IMR-90 (cell line): Measurements from ENCODE around the gene RTBDN. TPM values are rescaled to one million over a fixed set of nuclear protein-coding genes. Genes with fewer than 3 reads are reported as not detected.

ENCODE experiments used
- ATAC-seq: fragments of 200-7000 bp; cut with Tn5 transposase; 2 replicates; pipeline ENCODE4 v1.9.1; 2020; ENCODE audit warnings: low read depth, mild to moderate bottlenecking, moderate library complexity
- BruUV-seq: library from RNA; stranded (reverse); fragments of 400-500 nt; replicated peaks from 2 replicates; lab custom pipeline; 2021; lab: Mats Ljungman, UMichigan
- CTCF ChIA-PET: fragments of 300-600 bp; formaldehyde crosslinking; extraction: SDS; loops from one replicate; lab custom pipeline; 2021; ENCODE audit warnings: antibody characterized with exemption; lab: Yijun Ruan, JAX
- POLR2A ChIA-PET: fragments of 300-600 bp; sonication (Branson Sonifier 250); formaldehyde crosslinking; loops from one replicate; lab custom pipeline; 2022; ENCODE audit warnings: antibody characterized with exemption; ENCODE audit not compliant: unreplicated experiment; lab: Charles Lee
- DNase-seq: peaks from one replicate; pipeline ENCODE4 v3.0.0; 2013
- H2AFZ ChIP-seq: replicated peaks from 2 replicates; pipeline ENCODE3; 2013; ENCODE audit warnings: low read length, mild to moderate bottlenecking; ENCODE audit not compliant: poor library complexity
- H2AK5ac ChIP-seq: 2 replicates; pipeline ENCODE4 v1.6.1; 2013; ENCODE audit warnings: low read depth, low read length, inconsistent platforms
- H2AK9ac ChIP-seq: replicated peaks from 2 replicates; pipeline ENCODE3; 2013; ENCODE audit warnings: mild to moderate bottlenecking, low read depth, low read length, moderate library complexity; ENCODE audit not compliant: poor library complexity
- H2BK120ac ChIP-seq: 2 replicates; pipeline ENCODE4 v1.6.1; 2013; ENCODE audit warnings: low read depth, low read length, inconsistent platforms
- H2BK15ac ChIP-seq: 3 replicates; pipeline ENCODE4 v1.6.1; 2013; ENCODE audit warnings: low read depth, low read length, inconsistent platforms
- H2BK20ac ChIP-seq: 2 replicates; pipeline ENCODE4 v1.6.1; 2013; ENCODE audit warnings: low read depth, mild to moderate bottlenecking, inconsistent platforms, low read length, moderate library complexity
- H2BK5ac ChIP-seq: 2 replicates; pipeline ENCODE4 v1.6.1; 2013; ENCODE audit warnings: mild to moderate bottlenecking, low read depth, low read length, inconsistent platforms; ENCODE audit not compliant: poor library complexity, severe bottlenecking
- H3K14ac ChIP-seq: replicated peaks from 2 replicates; pipeline ENCODE4 v1.6.1; 2013; ENCODE audit warnings: low read depth, low read length, inconsistent platforms
- H3K18ac ChIP-seq: 2 replicates; pipeline ENCODE4 v1.6.1; 2013; ENCODE audit warnings: low read depth, low read length, control low read depth
- H3K23ac ChIP-seq: 2 replicates; pipeline ENCODE4 v1.6.1; 2013; ENCODE audit warnings: low read depth, low read length, inconsistent platforms
- H3K27ac ChIP-seq: 2 replicates; pipeline ENCODE4 v1.5.1; 2013; ENCODE audit warnings: mild to moderate bottlenecking, control low read depth, low read length; ENCODE audit not compliant: insufficient read depth
- H3K27me3 ChIP-seq: 2 replicates; pipeline ENCODE4 v1.6.1; 2013; ENCODE audit warnings: low read length; ENCODE audit not compliant: control insufficient read depth, insufficient read depth
- H3K36me3 ChIP-seq: 2 replicates; pipeline ENCODE4 v1.6.1; 2013; ENCODE audit warnings: low read length, mixed read lengths; ENCODE audit not compliant: control insufficient read depth, insufficient read depth
- H3K4ac ChIP-seq: 2 replicates; pipeline ENCODE4 v1.6.1; 2013; ENCODE audit warnings: low read depth, low read length, inconsistent platforms
- H3K4me1 ChIP-seq: 2 replicates; pipeline ENCODE4 v1.6.1; 2013; ENCODE audit warnings: low read length, mixed read lengths; ENCODE audit not compliant: control insufficient read depth, insufficient read depth
- H3K4me2 ChIP-seq: 2 replicates; pipeline ENCODE4 v1.6.1; 2013; ENCODE audit warnings: low read depth, mild to moderate bottlenecking, control low read depth, low read length, moderate library complexity
- H3K4me3 ChIP-seq: 2 replicates; pipeline ENCODE4 v1.5.1; 2013; ENCODE audit warnings: low read depth, mild to moderate bottlenecking, control low read depth, low read length, moderate library complexity; ENCODE audit not compliant: insufficient read depth
- H3K56ac ChIP-seq: 2 replicates; pipeline ENCODE4 v1.6.1; 2013; ENCODE audit warnings: low read length, inconsistent platforms; ENCODE audit not compliant: insufficient read depth; ENCODE audit errors: extremely low read depth
- H3K79me1 ChIP-seq, 2 experiments: 2 replicates each; pipeline ENCODE4 v1.6.1; 2013; ENCODE audit warnings: low read length in 2 of 2, inconsistent platforms in 1 of 2, low read depth in 1 of 2
- H3K9ac ChIP-seq: 2 replicates; pipeline ENCODE4 v1.6.1; 2013; ENCODE audit warnings: low read depth, low read length, control low read depth
- H3K9me1 ChIP-seq: 2 replicates; pipeline ENCODE4 v1.6.1; 2013; ENCODE audit warnings: low read length, inconsistent platforms; ENCODE audit not compliant: insufficient read depth
- H3K9me3 ChIP-seq: 2 replicates; pipeline ENCODE4 v1.6.1; 2013; ENCODE audit warnings: low read length; ENCODE audit not compliant: control insufficient read depth, insufficient read depth
- H4K20me1 ChIP-seq: 2 replicates; pipeline ENCODE4 v1.6.1; 2013; ENCODE audit warnings: low read length, inconsistent platforms; ENCODE audit not compliant: insufficient read depth
- H4K5ac ChIP-seq: 2 replicates; pipeline ENCODE4 v1.6.1; 2013; ENCODE audit warnings: mild to moderate bottlenecking, low read depth, low read length, control low read depth
- H4K8ac ChIP-seq, 2 experiments: 2 replicates each; pipeline ENCODE4 v1.6.1; 2013; ENCODE audit warnings: low read depth in 2 of 2, low read length in 2 of 2, control low read depth in 1 of 2, inconsistent platforms in 1 of 2
- H4K91ac ChIP-seq: 2 replicates; pipeline ENCODE4 v1.6.1; 2013; ENCODE audit warnings: low read depth, low read length, inconsistent platforms; ENCODE audit not compliant: insufficient read depth
- BHLHE40 ChIP-seq: fragments of 150-350 bp; IDR thresholded peaks from 2 replicates; pipeline ENCODE4 v1.6.1; 2016; ENCODE audit warnings: mild to moderate bottlenecking, low read depth, low read length
- CTCF ChIP-seq: conservative IDR thresholded peaks from 2 replicates; pipeline ENCODE4 v1.5.1; 2012; ENCODE audit warnings: mild to moderate bottlenecking, low read depth, low read length, improper control_type of control experiment
- ELK1 ChIP-seq: fragments of 150-350 bp; IDR thresholded peaks from 2 replicates; pipeline ENCODE4 v1.6.1; 2016; ENCODE audit warnings: low read depth, mild to moderate bottlenecking, low read length, moderate library complexity, borderline replicate concordance
- MAFK ChIP-seq: IDR thresholded peaks from 2 replicates; pipeline ENCODE4 v1.6.1; 2012; ENCODE audit warnings: low read depth, low read length, improper control_type of control experiment
- POLR2A ChIP-seq: IDR thresholded peaks from 2 replicates; pipeline ENCODE4 v1.6.1; 2012; ENCODE audit warnings: mild to moderate bottlenecking, low read depth, low read length
- RAD21 ChIP-seq: IDR thresholded peaks from 2 replicates; pipeline ENCODE4 v1.6.1; 2012; ENCODE audit warnings: low read length, improper control_type of control experiment
- RCOR1 ChIP-seq: IDR thresholded peaks from 2 replicates; pipeline ENCODE4 v1.6.1; 2012; ENCODE audit warnings: mild to moderate bottlenecking, low read length, improper control_type of control experiment; ENCODE audit not compliant: insufficient replicate concordance
- RFX5 ChIP-seq: IDR thresholded peaks from 2 replicates; pipeline ENCODE4 v1.8.0; 2012; ENCODE audit warnings: low read depth, mild to moderate bottlenecking, low read length, moderate library complexity
- SMC3 ChIP-seq: fragments of 150-350 bp; IDR thresholded peaks from 2 replicates; pipeline ENCODE4 v1.6.1; 2016; ENCODE audit warnings: low read depth, mild to moderate bottlenecking, antibody characterized with exemption, low read length, moderate library complexity
- USF2 ChIP-seq: fragments of 150-350 bp; IDR thresholded peaks from 2 replicates; pipeline ENCODE4 v1.6.1; 2017; ENCODE audit warnings: mild to moderate bottlenecking, antibody characterized with exemption, low read length, low read depth
- WGBS, 2 experiments: methylation state at CpG; one replicate each; pipeline versions ENCODE4 v1.1.5 to v1.1.7; 2013; ENCODE audit warnings: missing lambda C conversion rate in 2 of 2; ENCODE audit not compliant: insufficient read length in 1 of 2; ENCODE audit errors: extremely low coverage in 2 of 2; 5-methylcytosine and 5-hydroxymethylcytosine counted together
- dilution Hi-C: fragments of 300-500 bp; cut with HindIII; formaldehyde crosslinking; loops from one replicate; pipeline ENCODE4 v1.14.3; 2018; ENCODE audit warnings: low sequenced_read_pairs; ENCODE audit not compliant: unreplicated experiment
- in situ Hi-C: fragments of 300-500 bp; cut with MboI; formaldehyde crosslinking; loops from 3 replicates; pipeline ENCODE4 v1.14.3; 2019; ENCODE audit warnings: low sequenced_read_pairs, inconsistent platforms, mixed read lengths
- intact Hi-C: fragments of 100-400 bp; cut with micrococcal nuclease; formaldehyde crosslinking; loops from 2 replicates; pipeline ENCODE4 v1.10.0; 2022
- polyA plus RNA-seq, 3 experiments: library from polyadenylated mRNA; depleted of rRNA; stranded (reverse); fragments of >200 nt; gene quantifications; 2 replicates each; pipeline ENCODE4 v1.2.3, GENCODE V29; 2012; ENCODE audit warnings: low replicate concordance in 1 of 3
- total RNA-seq: library from RNA; depleted of rRNA; stranded (reverse); fragments of >200 nt; gene quantifications from 2 replicates; pipeline ENCODE4 v1.2.3, GENCODE V29; 2012

Gene RTBDN
- total and polyA plus RNA-seq, 2 of the 4 experiments (the other 2 are of a cell fraction), result 0.07 TPM; not detected in 1

GRCh38 chr19:12784871-12785430 is 49.4 kb downstream of the RTBDN start (continued):
- TF ChIP-seq USF2, result no peak

- Histone ChIP-seq H3K27ac (peak overlapping the region; percentile 85), H2AK9ac (peak overlapping the region; percentile 97), H4K5ac (peak overlapping the region; percentile 77), H3K23ac (peak overlapping the region; percentile 82), H3K4ac (peak overlapping the region; percentile 80), H2AFZ (peak overlapping the region; percentile 64), H4K8ac (peak overlapping the region in 1 of 2 experiments; percentile 79; a peak in 3 of 4 replicates), H3K36me3 (no peaks in the 10 kb centered on the region), H2BK5ac (peak overlapping the region; percentile 95), H3K4me2 (no peak overlapping the region), H2BK20ac (peak overlapping the region; percentile 62), H3K4me1 (peaks cover 49% of the 10 kb centered on the region), H2AK5ac (peak overlapping the region; percentile 97), H3K9me1 (peaks cover 30% of the 10 kb centered on the region), H3K4me3 (no peak overlapping the region), H3K9ac (no peak overlapping the region), H3K14ac (peak overlapping the region; percentile 40), H3K18ac (peak overlapping the region; percentile 7; the same call in 1 of the 2 replicates), H3K27me3 (no peaks in the 10 kb centered on the region), H2BK15ac (peak overlapping the region; percentile 22; the same call in 2 of the 3 replicates), H3K9me3 (no peaks in the 10 kb centered on the region), H4K91ac (peak overlapping the region; percentile 40), H3K79me1 (peaks cover 0 to 38% of the 10 kb centered on the region in 2 experiments; a peak in 2 of 4 replicates), H3K56ac (peak overlapping the region; percentile 56), H4K20me1 (peaks cover 3% of the 10 kb centered on the region; the same call in 1 of the 2 replicates), H2BK120ac (peak overlapping the region; percentile 88)
- CTCF ChIA-PET, result no interaction called here
- dilution Hi-C loops, result no loop called here
- no TSS peak for BruUV-seq
- no peak for ATAC-seq
- 87% methylated on average over 3 of the region's 10 CpGs; no CpG with 5 or more reads in 1 of the 2 experiments for WGBS, 2 experiments
- POLR2A ChIA-PET, result no interaction called here
- in situ Hi-C loops, result loop anchor here (25.0 kb wide), 1 partner anchor 1053 kb away; no protein-coding TSS in a partner anchor
- intact Hi-C loops, result no loop called here
- DNase-seq, result peak; percentile 46
- TF ChIP-seq MAFK, result no peak
- no peak for TF ChIP-seq ELK1
- TF ChIP-seq POLR2A, result no peak
- TF ChIP-seq CTCF, result no peak
- no peak for TF ChIP-seq BHLHE40
- TF ChIP-seq SMC3, result no peak
- TF ChIP-seq USF2, result no peak
- TF ChIP-seq RFX5, result no peak
- no peak for TF ChIP-seq RCOR1
- TF ChIP-seq RAD21, result no peak
These were observed 49.9 kb downstream of the RTBDN start for GRCh38 chr19:12784394-12784870.
